T-helper 2 cell treated with Interferon-gamma antibody and Interleukin-4, amounts not matched to agents 5 μg/mL and 100 μg/mL, for 36 hours (primary cell): Measurements from ENCODE around the gene FDXR.
"Not testable (repeated sequence)": the region's sequence is repeated elsewhere in the genome, so short reads cannot be mapped to it uniquely, and the experiment has no call there.

Experiments used
- DNase-seq: peaks from one replicate; pipeline ENCODE4 v3.0.0; 2021; ENCODE audit warnings: low spot score
- H3K27ac Mint-ChIP-seq: one replicate; pipeline ENCODE4 v1.8.0; 2021; ENCODE audit warnings: mild to moderate bottlenecking, mixed read lengths
- H3K27me3 Mint-ChIP-seq: one replicate; pipeline ENCODE4 v1.8.0; 2021; ENCODE audit warnings: low read depth, mixed read lengths
- H3K36me3 Mint-ChIP-seq: one replicate; pipeline ENCODE4 v1.8.0; 2021; ENCODE audit warnings: low read depth, mixed read lengths
- H3K4me1 Mint-ChIP-seq: one replicate; pipeline ENCODE4 v1.8.0; 2021; ENCODE audit warnings: low read depth, mixed read lengths
- H3K4me3 Mint-ChIP-seq: one replicate; pipeline ENCODE4 v1.8.0; 2022; ENCODE audit warnings: mild to moderate bottlenecking, moderate library complexity, mixed read lengths
- H3K9me3 Mint-ChIP-seq: one replicate; pipeline ENCODE4 v1.8.0; 2021; ENCODE audit warnings: mixed read lengths

The FDXR gene

GRCh38 chr17:74907012-74907411, 34.2 kb upstream of the FDXR start:
- no peaks in the 10 kb centered on the region for H3K36me3 Mint-ChIP-seq
- peaks cover 3% of the 10 kb centered on the region for H3K4me1 Mint-ChIP-seq
- peaks cover 4% of the 10 kb centered on the region for H3K27me3 Mint-ChIP-seq
- no peak for DNase-seq
- no peak overlapping the region for H3K27ac Mint-ChIP-seq
- no peaks in the 10 kb centered on the region for H3K9me3 Mint-ChIP-seq
- H3K4me3 Mint-ChIP-seq = no peak overlapping the region

GRCh38 chr17:74906214-74906793, 33.5 kb upstream of the FDXR start:
- DNase-seq, H3K27ac Mint-ChIP-seq, H3K4me3 Mint-ChIP-seq, H3K27me3 Mint-ChIP-seq, H3K9me3 Mint-ChIP-seq, H3K36me3 Mint-ChIP-seq, H3K4me1 Mint-ChIP-seq: not testable (repeated sequence)

GRCh38 chr17:74904687-74905409, 32.1 kb upstream of the FDXR start:
- Mint-ChIP-seq H3K4me1 (peaks cover 3% of the 10 kb centered on the region), H3K9me3 (no peaks in the 10 kb centered on the region), H3K36me3 (no peaks in the 10 kb centered on the region), H3K4me3 (no peak overlapping the region), H3K27ac (no peak overlapping the region), H3K27me3 (peaks cover 7% of the 10 kb centered on the region)
- DNase-seq = no peak

- no peaks in the 10 kb centered on the region for H3K36me3 Mint-ChIP-seq
- H3K4me3 Mint-ChIP-seq = no peak overlapping the region
- H3K27me3 Mint-ChIP-seq = peaks cover 3% of the 10 kb centered on the region
- no peak overlapping the region for H3K27ac Mint-ChIP-seq
- H3K4me1 Mint-ChIP-seq = peaks cover 3% of the 10 kb centered on the region
- no peaks in the 10 kb centered on the region for H3K9me3 Mint-ChIP-seq
- no peak for DNase-seq
Measured at GRCh38 chr17:74903671-74904070, 30.9 kb upstream of the FDXR start.

GRCh38 chr17:74903034-74903433, 30.2 kb upstream of the FDXR start:
- Mint-ChIP-seq H3K4me3 (no peak overlapping the region), H3K36me3 (no peaks in the 10 kb centered on the region), H3K9me3 (no peaks in the 10 kb centered on the region), H3K27ac (no peak overlapping the region), H3K27me3 (peaks cover 3% of the 10 kb centered on the region), H3K4me1 (peaks cover 3% of the 10 kb centered on the region)
- no peak for DNase-seq

GRCh38 chr17:74901353-74902135, 28.8 kb upstream of the FDXR start:
- DNase-seq = no peak
- Mint-ChIP-seq H3K27me3 (peaks cover 7% of the 10 kb centered on the region), H3K4me1 (peaks cover 3% of the 10 kb centered on the region), H3K36me3 (no peaks in the 10 kb centered on the region), H3K4me3 (no peak overlapping the region), H3K9me3 (no peaks in the 10 kb centered on the region), H3K27ac (no peak overlapping the region)

- Mint-ChIP-seq H3K9me3 (no peaks in the 10 kb centered on the region), H3K4me1 (no peaks in the 10 kb centered on the region), H3K36me3 (no peaks in the 10 kb centered on the region), H3K27me3 (peaks cover 20% of the 10 kb centered on the region), H3K27ac (no peak overlapping the region), H3K4me3 (no peak overlapping the region)
- no peak for DNase-seq
Measured at GRCh38 chr17:74900208-74900607, 27.4 kb upstream of the FDXR start.

GRCh38 chr17:74898376-74898946, 25.7 kb upstream of the FDXR start:
- H3K4me1 Mint-ChIP-seq = peaks cover 2% of the 10 kb centered on the region
- H3K27ac Mint-ChIP-seq = no peak overlapping the region
- H3K9me3 Mint-ChIP-seq = no peaks in the 10 kb centered on the region
- no peak overlapping the region for H3K4me3 Mint-ChIP-seq
- H3K27me3 Mint-ChIP-seq = peaks cover 34% of the 10 kb centered on the region
- H3K36me3 Mint-ChIP-seq = no peaks in the 10 kb centered on the region
- DNase-seq = no peak

- Mint-ChIP-seq H3K4me3 (peak overlapping the region; percentile 55), H3K27ac (no peak overlapping the region), H3K27me3 (peaks cover 48% of the 10 kb centered on the region)
Measured at GRCh38 chr17:74893936-74894671, 21.3 kb upstream of the FDXR start.

GRCh38 chr17:74892974-74893911, 20.4 kb upstream of the FDXR start, which contains the start of gene FADS6:
TSS of gene FADS6 (minus strand) at chr17:74893633. CDS start at chr17:74893595, 38 bp downstream.
- Mint-ChIP-seq H3K4me1 (peaks cover 2% of the 10 kb centered on the region), H3K4me3 (peak within 1 kb of the TSS; percentile 55), H3K27ac (no peak within 1 kb of the TSS), H3K36me3 (no peaks in the 10 kb centered on the region), H3K27me3 (peaks cover 48% of the 10 kb centered on the region), H3K9me3 (no peaks in the 10 kb centered on the region)
- DNase-seq = no peak

More at GRCh38 chr17:74893936-74894671, 21.3 kb upstream of the FDXR start:
- H3K9me3 Mint-ChIP-seq = no peaks in the 10 kb centered on the region
- peaks cover 2% of the 10 kb centered on the region for H3K4me1 Mint-ChIP-seq
- DNase-seq = no peak
- no peaks in the 10 kb centered on the region for H3K36me3 Mint-ChIP-seq

GRCh38 chr17:74892013-74892841, 19.4 kb upstream of the FDXR start:
- Mint-ChIP-seq H3K4me3 (no peak overlapping the region), H3K27ac (no peak overlapping the region), H3K27me3 (peaks cover 45% of the 10 kb centered on the region), H3K9me3 (no peaks in the 10 kb centered on the region), H3K4me1 (peaks cover 2% of the 10 kb centered on the region), H3K36me3 (no peaks in the 10 kb centered on the region)
- DNase-seq = no peak

- DNase-seq = no peak
- Mint-ChIP-seq H3K27ac (no peak overlapping the region), H3K36me3 (no peaks in the 10 kb centered on the region), H3K4me3 (no peak overlapping the region), H3K4me1 (peaks cover 2% of the 10 kb centered on the region), H3K9me3 (no peaks in the 10 kb centered on the region), H3K27me3 (peaks cover 37% of the 10 kb centered on the region)
Measured at GRCh38 chr17:74890554-74890953, 17.8 kb upstream of the FDXR start.
